ENCODE measurements around the gene MTHFR.
A peak's percentile ranks its signal among the peaks of the same experiment; 100 is the strongest.

Gene MTHFR

GRCh38 chr1:11839727-11840705, 34.3 kb upstream of the MTHFR start:
- H3K27me3 ChIP-seq (replicated peaks; ENCODE audit: control insufficient read depth, insufficient read depth, low read length) = no peaks in the 10 kb centered on the region
- TF ChIP-seq CTCF (IDR thresholded peaks at IDR 0.05; ENCODE audit: insufficient read depth, low read length, poor library complexity, severe bottlenecking) = no peak
- DNase-seq (ENCODE audit: extremely low read depth, insufficient read length) = no peak
- no peak overlapping the region for H3K4me3 ChIP-seq (replicated peaks; ENCODE audit: low read depth, low read length)
- H3K36me3 ChIP-seq (ENCODE audit: control insufficient read depth, insufficient read depth, low read length) = peaks cover 50% of the 10 kb centered on the region

DNA sequence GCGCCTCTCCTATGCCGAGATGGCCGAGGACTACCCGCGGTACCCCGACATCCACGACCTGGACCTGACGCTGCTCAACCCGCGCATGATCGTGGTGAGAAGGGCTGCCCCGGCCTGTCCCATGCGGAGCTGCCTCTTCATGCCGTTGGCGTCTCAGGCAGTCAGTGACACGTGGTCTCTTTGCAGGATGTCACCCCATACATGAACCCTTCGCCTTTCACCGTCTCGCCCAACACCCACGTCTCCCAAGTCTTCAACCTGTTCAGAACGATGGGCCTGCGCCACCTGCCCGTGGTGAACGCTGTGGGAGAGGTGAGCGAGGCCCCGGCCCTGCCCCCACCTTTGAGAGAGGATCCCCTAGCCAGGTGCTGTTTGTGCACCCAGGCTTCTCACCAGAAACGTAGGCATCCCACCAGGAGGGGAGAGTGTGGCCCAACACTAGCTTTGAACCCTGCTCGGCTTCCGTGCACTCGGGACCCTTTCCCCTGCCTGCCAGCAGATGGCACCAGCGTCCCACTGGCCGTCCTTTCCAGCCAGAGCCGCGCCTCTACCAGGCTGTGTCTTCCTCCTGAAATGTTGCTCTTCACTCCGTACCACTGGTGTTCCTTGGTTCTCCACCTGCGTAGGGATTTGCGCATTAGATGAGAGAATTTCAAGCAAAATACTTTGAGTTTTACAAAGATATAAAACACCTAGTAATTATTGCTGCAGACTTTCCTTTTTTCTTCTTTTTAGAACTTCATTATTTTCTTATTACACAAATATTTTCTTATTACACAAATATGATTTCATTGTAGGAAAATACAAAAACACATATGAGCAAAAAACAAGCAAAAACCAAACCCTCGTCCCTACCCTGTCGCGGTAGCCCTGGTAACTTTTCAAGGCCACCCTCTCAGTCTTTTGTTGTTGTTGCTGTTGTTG, 32.8 kb upstream of the MTHFR start:
- TF ChIP-seq CTCF (IDR thresholded peaks at IDR 0.05; ENCODE audit: insufficient read depth, low read length, poor library complexity, severe bottlenecking) = peak; percentile 99
- Histone ChIP-seq H3K36me3 (ENCODE audit: control insufficient read depth, insufficient read depth, low read length) (peaks cover 53% of the 10 kb centered on the region), H3K27me3 (replicated peaks; ENCODE audit: control insufficient read depth, insufficient read depth, low read length) (no peaks in the 10 kb centered on the region), H3K4me3 (replicated peaks; ENCODE audit: low read depth, low read length) (no peak overlapping the region)
- peak; percentile 37 for DNase-seq (ENCODE audit: extremely low read depth, insufficient read length)

DNA sequence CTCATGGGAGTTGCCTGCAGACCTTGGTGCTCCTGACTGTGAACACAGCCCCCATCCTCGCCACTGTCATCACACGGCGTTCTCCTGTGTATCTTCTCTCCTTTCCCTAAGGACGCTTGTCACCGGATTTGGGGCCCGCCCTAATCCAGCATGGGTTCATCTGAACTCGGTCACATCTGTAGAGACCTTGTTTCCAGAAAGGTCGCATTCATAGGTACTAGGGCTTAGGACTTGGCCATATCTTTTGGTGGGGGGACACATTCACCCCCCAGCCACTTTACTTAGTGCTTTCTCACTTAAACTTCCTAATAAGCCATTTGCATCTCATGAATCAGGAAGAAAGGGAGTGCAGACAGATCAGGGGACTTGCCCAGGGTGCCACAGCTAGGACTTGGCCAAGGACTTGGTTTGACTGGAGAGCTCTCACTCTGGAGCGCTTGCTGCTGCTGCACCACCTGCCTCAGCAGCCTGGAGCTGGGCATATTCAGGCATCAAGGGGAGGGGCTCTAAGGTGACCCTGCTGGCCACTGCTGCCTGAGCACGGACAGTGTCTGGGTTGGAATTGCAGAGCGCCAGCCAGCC, 32.1 kb upstream of the MTHFR start:
- Histone ChIP-seq H3K36me3 (ENCODE audit: control insufficient read depth, insufficient read depth, low read length) (peaks cover 56% of the 10 kb centered on the region), H3K27me3 (replicated peaks; ENCODE audit: control insufficient read depth, insufficient read depth, low read length) (no peaks in the 10 kb centered on the region), H3K4me3 (replicated peaks; ENCODE audit: low read depth, low read length) (no peak overlapping the region)
- DNase-seq (ENCODE audit: extremely low read depth, insufficient read length) = no peak
- no peak for TF ChIP-seq CTCF (IDR thresholded peaks at IDR 0.05; ENCODE audit: insufficient read depth, low read length, poor library complexity, severe bottlenecking)

DNA sequence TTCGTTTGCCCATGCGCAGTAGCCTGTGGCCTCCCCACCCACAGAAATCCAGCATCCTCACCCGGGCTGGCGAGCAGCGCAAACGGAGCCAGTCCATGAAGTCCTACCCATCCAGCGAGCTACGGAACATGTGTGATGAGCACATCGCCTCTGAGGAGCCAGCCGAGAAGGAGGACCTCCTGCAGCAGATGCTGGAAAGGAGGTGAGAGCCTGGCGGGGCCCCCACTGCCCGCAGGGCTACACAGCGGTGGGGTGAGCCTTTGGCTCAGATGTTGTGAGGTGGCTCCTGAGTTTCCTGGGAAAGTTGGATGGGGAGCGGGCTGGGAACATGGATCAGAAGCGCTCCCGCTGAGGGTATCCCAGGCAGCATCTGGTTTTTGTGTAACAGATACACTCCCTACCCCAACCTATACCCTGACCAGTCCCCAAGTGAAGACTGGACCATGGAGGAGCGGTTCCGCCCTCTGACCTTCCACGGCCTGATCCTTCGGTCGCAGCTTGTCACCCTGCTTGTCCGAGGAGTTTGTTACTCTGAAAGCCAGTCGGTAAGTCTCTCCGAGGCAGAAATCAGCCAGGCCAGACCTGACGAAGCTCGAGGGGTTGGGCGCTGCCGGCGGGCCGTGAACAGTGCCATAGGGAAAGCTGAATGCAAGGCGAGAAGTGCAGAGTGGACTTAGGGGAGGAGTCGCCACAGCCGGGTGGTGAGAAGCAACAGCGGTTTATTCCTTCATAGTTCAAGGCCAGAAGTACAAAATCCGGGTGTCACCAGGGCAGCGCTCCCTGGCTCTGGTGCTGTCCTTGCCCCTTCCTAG, 31.4 kb upstream of the MTHFR start:
- TF ChIP-seq CTCF (IDR thresholded peaks at IDR 0.05; ENCODE audit: insufficient read depth, low read length, poor library complexity, severe bottlenecking) = no peak
- Histone ChIP-seq H3K36me3 (ENCODE audit: control insufficient read depth, insufficient read depth, low read length) (peaks cover 57% of the 10 kb centered on the region), H3K4me3 (replicated peaks; ENCODE audit: low read depth, low read length) (no peak overlapping the region), H3K27me3 (replicated peaks; ENCODE audit: control insufficient read depth, insufficient read depth, low read length) (no peaks in the 10 kb centered on the region)
- no peak for DNase-seq (ENCODE audit: extremely low read depth, insufficient read length)

All from GM06990 (cell line).